Endothelial cell of umbilical vein (primary cell): ENCODE data around the gene SPDYA. TPM values are rescaled to one million over a fixed set of nuclear protein-coding genes. Genes with fewer than 3 reads are reported as not detected.

Experiments
- BruUV-seq: library from RNA; stranded (reverse); fragments of 400-500 nt; replicated peaks from 2 replicates; lab custom pipeline; 2021; lab: Mats Ljungman, UMichigan
- CTCF ChIA-PET: fragments of 300-600, 350-600 bp; sonication (Branson Sonifier 250); formaldehyde crosslinking; loops from one replicate; lab custom pipeline; 2021; ENCODE audit warnings: antibody characterized with exemption, inconsistent platforms; lab: Charles Lee
- POLR2A ChIA-PET: fragments of 300-600, 350-600 bp; sonication (Branson Sonifier 250); formaldehyde crosslinking; loops from one replicate; lab custom pipeline; 2021; ENCODE audit warnings: antibody characterized with exemption, inconsistent platforms; lab: Charles Lee
- DNase-seq: peaks from one replicate; pipeline ENCODE4 v3.0.0-alpha.2; 2011; ENCODE audit warnings: low read depth, low spot score
- FAIRE-seq: peaks from 2 replicates; lab custom pipeline; 2011; peaks lifted over from hg19 to GRCh38; lab: Jason Lieb, UNC
- H2AFZ ChIP-seq: 2 replicates; pipeline ENCODE4 v1.6.0; 2012; ENCODE audit warnings: low read depth, low read length, control low read depth, inconsistent platforms
- H3K27ac ChIP-seq: 2 replicates; pipeline ENCODE4 v1.5.1; 2011; ENCODE audit warnings: low read depth, mild to moderate bottlenecking, control low read depth, low read length, moderate library complexity; ENCODE audit not compliant: insufficient read depth
- H3K27me3 ChIP-seq, 2 experiments: 2 replicates each; pipeline versions ENCODE4 v1.6.0 to v1.6.1; 2011; ENCODE audit warnings: low read length in 2 of 2, mixed read lengths in 1 of 2; ENCODE audit not compliant: control insufficient read depth in 2 of 2, insufficient read depth in 2 of 2
- H3K36me3 ChIP-seq, 2 experiments: 2 replicates in 1 of 2; 3 replicates in 1 of 2; pipeline ENCODE4 v1.5.1; 2011; ENCODE audit warnings: low read length in 2 of 2, mild to moderate bottlenecking in 1 of 2, moderate library complexity in 1 of 2; ENCODE audit not compliant: control insufficient read depth in 2 of 2, insufficient read depth in 2 of 2; ENCODE audit errors: extremely low read depth in 1 of 2
- H3K4me1 ChIP-seq: 3 replicates; pipeline ENCODE4 v1.5.1; 2011; ENCODE audit warnings: mild to moderate bottlenecking, low read length; ENCODE audit not compliant: control insufficient read depth, insufficient read depth; ENCODE audit errors: extremely low read depth
- H3K4me2 ChIP-seq: 2 replicates; pipeline ENCODE4 v1.6.1; 2011; ENCODE audit warnings: low read length, control low read depth, mixed read lengths; ENCODE audit not compliant: insufficient read depth
- H3K4me3 ChIP-seq, 3 experiments: fragments of 200-600 bp in 1 of 3; sonication (generic), shearing (Covaris generic) in 1 of 3; replicated peaks in 1 of 3; 2 replicates each; pipeline ENCODE4 v1.5.1; 2011 to 2016; ENCODE audit warnings: control low read depth in 3 of 3, low read length in 3 of 3, mild to moderate bottlenecking in 2 of 3, inconsistent platforms in 1 of 3, low read depth in 1 of 3, moderate library complexity in 1 of 3; ENCODE audit not compliant: insufficient read depth in 1 of 3
- H3K79me2 ChIP-seq: 2 replicates; pipeline ENCODE4 v1.6.0; 2012; ENCODE audit warnings: low read length, inconsistent platforms; ENCODE audit not compliant: control insufficient read depth, insufficient read depth
- H3K9ac ChIP-seq: replicated peaks from 2 replicates; pipeline ENCODE3; 2011; ENCODE audit warnings: low read length, control low read depth; ENCODE audit not compliant: insufficient read depth; ENCODE audit errors: extremely low read depth
- H3K9me1 ChIP-seq: replicated peaks from 3 replicates; pipeline ENCODE4 v1.6.0; 2011; ENCODE audit warnings: mild to moderate bottlenecking, low read length; ENCODE audit not compliant: control insufficient read depth, insufficient read depth; ENCODE audit errors: extremely low read depth
- H3K9me3 ChIP-seq: replicated peaks from 2 replicates; pipeline ENCODE4 v1.5.1; 2012; ENCODE audit warnings: low read length, inconsistent platforms; ENCODE audit not compliant: control insufficient read depth, insufficient read depth
- H4K20me1 ChIP-seq: replicated peaks from 2 replicates; pipeline ENCODE3; 2011; ENCODE audit warnings: mild to moderate bottlenecking, low read length; ENCODE audit not compliant: control insufficient read depth, insufficient read depth; ENCODE audit errors: extremely low read depth
- CTCF ChIP-seq, 2 donors: IDR thresholded peaks; 1 replicate in 1 of 2; 2 replicates in 1 of 2; pipeline ENCODE4 v1.5.1; 2011; ENCODE audit warnings: low read length in 2 of 2, mild to moderate bottlenecking in 2 of 2, moderate library complexity in 2 of 2, control low read depth in 1 of 2, inconsistent platforms in 1 of 2, low read depth in 1 of 2; ENCODE audit not compliant: insufficient read depth in 1 of 2; ENCODE audit errors: extremely low read depth in 1 of 2
- EZH2 ChIP-seq: IDR thresholded peaks from 2 replicates; pipeline ENCODE4 v1.6.1; 2012; ENCODE audit warnings: borderline replicate concordance, low read depth, mild to moderate bottlenecking, moderate library complexity, low read length, inconsistent platforms; ENCODE audit not compliant: severe bottlenecking
- FOS ChIP-seq: IDR thresholded peaks from 2 replicates; pipeline ENCODE4 v1.6.1; 2011; ENCODE audit warnings: mild to moderate bottlenecking, low read length, moderate library complexity, borderline replicate concordance; ENCODE audit not compliant: insufficient read depth
- GATA2 ChIP-seq: IDR thresholded peaks from 2 replicates; pipeline ENCODE4 v1.7.0; 2011; ENCODE audit warnings: low read depth, mild to moderate bottlenecking, moderate library complexity, mixed read lengths, low read length; ENCODE audit not compliant: insufficient read length, insufficient read depth
- JUN ChIP-seq: IDR thresholded peaks from 2 replicates; pipeline ENCODE4 v1.6.1; 2011; ENCODE audit warnings: borderline replicate concordance, low read depth; ENCODE audit not compliant: insufficient read length, insufficient read depth
- MAX ChIP-seq: IDR thresholded peaks from 2 replicates; pipeline ENCODE4 v1.6.1; 2011; ENCODE audit not compliant: insufficient read depth, insufficient read length
- MYC ChIP-seq: IDR thresholded peaks from one replicate; pipeline ENCODE4 v1.6.1; 2011; ENCODE audit warnings: mild to moderate bottlenecking, low read depth, low read length
- POLR2A ChIP-seq: IDR thresholded peaks from 2 replicates; pipeline ENCODE4 v1.6.1; 2012; ENCODE audit warnings: low read depth, mild to moderate bottlenecking, control low read depth, low read length
- POLR2AphosphoS5 ChIP-seq: IDR thresholded peaks from 2 replicates; pipeline ENCODE4 v1.6.1; 2012; ENCODE audit warnings: low read depth, mild to moderate bottlenecking, control low read depth, low read length, moderate library complexity; ENCODE audit not compliant: insufficient read depth
- dilution Hi-C: fragments of 300-500 bp; cut with MboI; formaldehyde crosslinking; loops from one replicate; pipeline ENCODE4 v1.15.0; 2019; ENCODE audit warnings: low sequenced_read_pairs; ENCODE audit not compliant: extremely low pct_ligation_motif_present
- intact Hi-C: fragments of 100-400 bp; cut with micrococcal nuclease; formaldehyde crosslinking; loops from one replicate; pipeline ENCODE4 v1.10.0; 2022
- polyA plus RNA-seq, 4 experiments: library from polyadenylated mRNA; depleted of rRNA in 3 of 4; stranded (reverse) in 3 of 4; unstranded in 1 of 4; fragments of >200 nt; gene quantifications; 2 replicates each; pipeline versions ENCODE4 v1.2.1 to v1.2.3, GENCODE V29; 2011 to 2012; ENCODE audit warnings: missing spikeins in 1 of 4
- total RNA-seq: library from RNA; stranded (reverse); gene quantifications from 2 replicates; pipeline ENCODE4 v1.2.3, GENCODE V29; 2021

SPDYA gene
- total and polyA plus RNA-seq, 2 donors (not counting 3 experiments of a cell fraction or from before 2014, with no cell fraction given), result 0.06 to 1.6 TPM

GRCh38 chr2:28767337-28767736 is 43.3 kb upstream of the SPDYA start:
- peaks cover 25% of the 10 kb centered on the region for H4K20me1 ChIP-seq
- peaks cover 0 to 2% of the 10 kb centered on the region in 2 experiments for H3K36me3 ChIP-seq
- intact Hi-C loops, result no loop called here
- H3K27ac ChIP-seq, result no peak overlapping the region
- FAIRE-seq, result no peak
- peaks cover 98% of the 10 kb centered on the region for H3K79me2 ChIP-seq
- H3K4me2 ChIP-seq, result no peak overlapping the region
- H3K4me3 ChIP-seq, result no peak overlapping the region
- no TSS peak for BruUV-seq
- no peaks in the 10 kb centered on the region for H3K27me3 ChIP-seq
- TF ChIP-seq FOS (no peak), POLR2A (no peak)
- H3K9me3 ChIP-seq, result no peaks in the 10 kb centered on the region
- dilution Hi-C loops, result no loop called here
- ChIA-PET POLR2A (no interaction called here), CTCF (no interaction called here)
- H3K9me1 ChIP-seq, result no peaks in the 10 kb centered on the region
- no peaks in the 10 kb centered on the region for H3K4me1 ChIP-seq
- no peak overlapping the region for H2AFZ ChIP-seq
- no peak overlapping the region for H3K9ac ChIP-seq
- no peak for DNase-seq

- FAIRE-seq (no peak), DNase-seq (no peak)
- ChIA-PET CTCF (interaction anchor here (0.9 kb wide), 1 partner anchor 175 kb away, joined by 3 read pairs; no protein-coding TSS in a partner anchor), POLR2A (no interaction called here)
- no TSS peak for BruUV-seq
- Histone ChIP-seq H3K4me2 (no peak overlapping the region), H2AFZ (no peak overlapping the region), H3K36me3 (peaks cover 0 to 2% of the 10 kb centered on the region in 2 experiments), H3K9ac (no peak overlapping the region), H3K9me3 (no peaks in the 10 kb centered on the region), H3K4me3 (no peak overlapping the region), H3K9me1 (no peaks in the 10 kb centered on the region), H4K20me1 (peaks cover 24% of the 10 kb centered on the region), H3K4me1 (no peaks in the 10 kb centered on the region), H3K27ac (no peak overlapping the region), H3K27me3 (no peaks in the 10 kb centered on the region), H3K79me2 (peaks cover 98% of the 10 kb centered on the region)
- TF ChIP-seq POLR2AphosphoS5 (no peak), MYC (no peak), GATA2 (no peak), MAX (no peak), FOS (no peak), JUN (no peak), CTCF (IDR thresholded peaks at IDR 0.05; ENCODE audit: extremely low read depth in 1 of 2, insufficient read depth in 1 of 2, low read depth in 1 of 2, low read length in 2 of 2) (no peak), POLR2A (no peak), EZH2 (no peak)
- intact Hi-C loops, result no loop called here
- dilution Hi-C loops, result no loop called here
Measured at GRCh38 chr2:28768422-28768821, 42.2 kb upstream of the SPDYA start.
